Osteocyte (in vitro differentiated cells): ENCODE data around the gene NNT. TPM values are rescaled to one million over a fixed set of nuclear protein-coding genes. Genes with fewer than 3 reads are reported as not detected.
"Not testable (repeated sequence)": the region's sequence is repeated elsewhere in the genome, so short reads cannot be mapped to it uniquely, and the experiment has no call there.

Experiments
- DNase-seq: peaks from one replicate; pipeline ENCODE4 v3.0.0; 2021; ENCODE audit warnings: mixed read lengths; ENCODE audit not compliant: unreplicated experiment; ENCODE audit errors: extremely low spot score
- H3K27ac Mint-ChIP-seq: one replicate; pipeline ENCODE4 v1.8.0; 2021; ENCODE audit warnings: mild to moderate bottlenecking, mixed read lengths; ENCODE audit not compliant: unreplicated experiment
- H3K27me3 Mint-ChIP-seq: one replicate; pipeline ENCODE4 v1.8.0; 2021; ENCODE audit warnings: mixed read lengths; ENCODE audit not compliant: unreplicated experiment
- H3K36me3 Mint-ChIP-seq: one replicate; pipeline ENCODE4 v1.8.0; 2021; ENCODE audit warnings: mixed read lengths; ENCODE audit not compliant: unreplicated experiment
- H3K4me1 Mint-ChIP-seq: one replicate; pipeline ENCODE4 v1.8.0; 2021; ENCODE audit warnings: mixed read lengths; ENCODE audit not compliant: unreplicated experiment
- H3K4me3 Mint-ChIP-seq: one replicate; pipeline ENCODE4 v1.8.0; 2021; ENCODE audit warnings: mild to moderate bottlenecking, moderate library complexity, mixed read lengths; ENCODE audit not compliant: unreplicated experiment
- H3K9me3 Mint-ChIP-seq: one replicate; pipeline ENCODE4 v1.8.0; 2021; ENCODE audit warnings: mixed read lengths; ENCODE audit not compliant: unreplicated experiment
- CTCF ChIP-seq: fragments of 200-600 bp; sonication (generic); IDR thresholded peaks from 2 replicates; pipeline ENCODE4 v1.5.0; 2021; ENCODE audit warnings: antibody characterized with exemption, mild to moderate bottlenecking, moderate library complexity
- total RNA-seq: library from RNA; stranded (reverse); gene quantifications from 2 replicates; pipeline ENCODE4 v1.2.1, GENCODE V29; 2021

Gene NNT
- total RNA-seq, 1 donor from 2014 or later = 107 TPM

- peaks cover 4% of the 10 kb centered on the region for H3K9me3 Mint-ChIP-seq
- no peaks in the 10 kb centered on the region for H3K27me3 Mint-ChIP-seq
- no peak for DNase-seq
- H3K27ac Mint-ChIP-seq = no peak overlapping the region
- no peak overlapping the region for H3K4me3 Mint-ChIP-seq
- H3K36me3 Mint-ChIP-seq = peaks cover 42% of the 10 kb centered on the region
- peaks cover 9% of the 10 kb centered on the region for H3K4me1 Mint-ChIP-seq
- TF ChIP-seq CTCF = peak; percentile 57
These were observed 58.1 kb downstream of the NNT start for GRCh38 chr5:43661102-43661501.

GRCh38 chr5:43663916-43664315 is 60.9 kb downstream of the NNT start:
- H3K4me3 Mint-ChIP-seq = no peak overlapping the region
- no peak for TF ChIP-seq CTCF
- DNase-seq = no peak
- no peaks in the 10 kb centered on the region for H3K27me3 Mint-ChIP-seq
- no peak overlapping the region for H3K27ac Mint-ChIP-seq
- peaks cover 5% of the 10 kb centered on the region for H3K4me1 Mint-ChIP-seq
- H3K9me3 Mint-ChIP-seq = peaks cover 4% of the 10 kb centered on the region
- H3K36me3 Mint-ChIP-seq = peaks cover 34% of the 10 kb centered on the region

- H3K27me3 Mint-ChIP-seq = no peaks in the 10 kb centered on the region
- no peak for TF ChIP-seq CTCF
- H3K9me3 Mint-ChIP-seq = peaks cover 4% of the 10 kb centered on the region
- no peak for DNase-seq
- no peak overlapping the region for H3K4me3 Mint-ChIP-seq
- H3K27ac Mint-ChIP-seq = no peak overlapping the region
- peaks cover 5% of the 10 kb centered on the region for H3K4me1 Mint-ChIP-seq
- peaks cover 34% of the 10 kb centered on the region for H3K36me3 Mint-ChIP-seq
These were observed 61.6 kb downstream of the NNT start for GRCh38 chr5:43664501-43665040.

- not testable (repeated sequence) for H3K27ac Mint-ChIP-seq, H3K27me3 Mint-ChIP-seq, DNase-seq, H3K4me3 Mint-ChIP-seq, H3K9me3 Mint-ChIP-seq, H3K4me1 Mint-ChIP-seq
- H3K36me3 Mint-ChIP-seq = peaks cover 33% of the 10 kb centered on the region
These were observed 62.8 kb downstream of the NNT start for GRCh38 chr5:43665749-43666148.

GRCh38 chr5:43666728-43667127 is 63.7 kb downstream of the NNT start:
- H3K4me1 Mint-ChIP-seq, H3K9me3 Mint-ChIP-seq, H3K4me3 Mint-ChIP-seq, H3K27ac Mint-ChIP-seq, DNase-seq, H3K27me3 Mint-ChIP-seq: not testable (repeated sequence)
- H3K36me3 Mint-ChIP-seq = peaks cover 29% of the 10 kb centered on the region

- not testable (repeated sequence) for H3K9me3 Mint-ChIP-seq, H3K4me1 Mint-ChIP-seq, H3K4me3 Mint-ChIP-seq, H3K27ac Mint-ChIP-seq, DNase-seq, H3K27me3 Mint-ChIP-seq
- peaks cover 26% of the 10 kb centered on the region for H3K36me3 Mint-ChIP-seq
These were observed 64.4 kb downstream of the NNT start for GRCh38 chr5:43667379-43667778.

GRCh38 chr5:43674536-43674935 is 71.6 kb downstream of the NNT start:
- peaks cover 4% of the 10 kb centered on the region for H3K9me3 Mint-ChIP-seq
- TF ChIP-seq CTCF = no peak
- H3K27ac Mint-ChIP-seq = no peak overlapping the region
- peaks cover 16% of the 10 kb centered on the region for H3K4me1 Mint-ChIP-seq
- no peak overlapping the region for H3K4me3 Mint-ChIP-seq
- H3K36me3 Mint-ChIP-seq = peaks cover 20% of the 10 kb centered on the region
- no peaks in the 10 kb centered on the region for H3K27me3 Mint-ChIP-seq
- DNase-seq = no peak
